OCI-LY7 (cell line): Measurements from ENCODE around the gene FBLN2. TPM values are rescaled to one million over a fixed set of nuclear protein-coding genes. Genes with fewer than 3 reads are reported as not detected.

ENCODE experiments used
- BruUV-seq: library from RNA; stranded (reverse); fragments of 400-500 nt; replicated peaks from 2 replicates; lab custom pipeline; 2021; lab: Mats Ljungman, UMichigan
- CTCF ChIA-PET: fragments of 300-600 bp; sonication (Branson Sonifier 250); formaldehyde crosslinking; loops from one replicate; lab custom pipeline; 2022; ENCODE audit warnings: antibody characterized with exemption; ENCODE audit not compliant: unreplicated experiment; lab: Charles Lee
- POLR2A ChIA-PET: fragments of 300-600 bp; sonication (Branson Sonifier 250); formaldehyde crosslinking; loops from one replicate; lab custom pipeline; 2022; ENCODE audit warnings: antibody characterized with exemption; lab: Charles Lee
- DNase-seq: peaks from one replicate; pipeline ENCODE4 v3.0.0-alpha.2; 2015; ENCODE audit warnings: low spot score
- H2AFZ ChIP-seq: fragments of 200-600 bp; sonication (generic), shearing (Covaris generic); 2 replicates; pipeline ENCODE4 v1.6.1; 2014; ENCODE audit warnings: mild to moderate bottlenecking, antibody characterized with exemption, low read length, moderate library complexity
- H3K27ac ChIP-seq: fragments of 200-600 bp; sonication (generic); 2 replicates; pipeline ENCODE4 v1.5.1; 2014; ENCODE audit warnings: mixed run types, low read depth, mild to moderate bottlenecking, moderate library complexity, low read length, inconsistent platforms; ENCODE audit not compliant: poor library complexity, severe bottlenecking
- H3K36me3 ChIP-seq: fragments of 200-600 bp; sonication (generic); 2 replicates; pipeline ENCODE4 v1.6.1; 2014; ENCODE audit warnings: mild to moderate bottlenecking, antibody characterized with exemption, low read length, moderate library complexity, mixed read lengths; ENCODE audit not compliant: insufficient read depth
- H3K4me1 ChIP-seq: fragments of 200-600 bp; sonication (generic); 2 replicates; pipeline ENCODE4 v1.5.1; 2014; ENCODE audit warnings: mild to moderate bottlenecking, low read length; ENCODE audit not compliant: insufficient read depth, poor library complexity, severe bottlenecking
- H3K4me2 ChIP-seq: fragments of 200-600 bp; sonication (generic); 2 replicates; pipeline ENCODE4 v1.6.1; 2014; ENCODE audit warnings: mild to moderate bottlenecking, low read length
- H3K4me3 ChIP-seq: fragments of 200-600 bp; sonication (generic); 2 replicates; pipeline ENCODE4 v1.5.1; 2014; ENCODE audit warnings: mild to moderate bottlenecking, low read depth, low read length; ENCODE audit not compliant: poor library complexity, severe bottlenecking
- H3K79me2 ChIP-seq: fragments of 200-600 bp; sonication (generic); 2 replicates; pipeline ENCODE4 v1.6.1; 2016; ENCODE audit warnings: low read depth, mild to moderate bottlenecking, low read length, moderate library complexity, mixed read lengths; ENCODE audit not compliant: insufficient read depth
- H3K9me2 ChIP-seq: fragments of 200-600 bp; sonication (generic); 2 replicates; pipeline ENCODE4 v1.6.1; 2016; ENCODE audit warnings: mild to moderate bottlenecking, low read length, mixed read lengths; ENCODE audit not compliant: insufficient read depth
- H3K9me3 ChIP-seq: fragments of 200-600 bp; sonication (generic); 2 replicates; pipeline ENCODE4 v1.6.1; 2014; ENCODE audit warnings: mild to moderate bottlenecking, mixed run types, low read length, mixed read lengths
- H4K20me1 ChIP-seq: fragments of 200-600 bp; sonication (generic); 2 replicates; pipeline ENCODE4 v1.6.1; 2014; ENCODE audit warnings: mild to moderate bottlenecking, antibody characterized with exemption, low read length, moderate library complexity, mixed read lengths; ENCODE audit not compliant: insufficient read depth
- CTCF ChIP-seq: fragments of 200-600 bp; sonication (generic); conservative IDR thresholded peaks from 2 replicates; pipeline ENCODE4 v1.5.1; 2014; ENCODE audit warnings: mild to moderate bottlenecking, antibody characterized with exemption, low read length, moderate library complexity, mixed read lengths
- EZH2phosphoT487 ChIP-seq: fragments of 200-600 bp; sonication (generic); IDR thresholded peaks from 2 replicates; pipeline ENCODE4 v1.6.1; 2018; ENCODE audit warnings: low read depth, borderline replicate concordance, mild to moderate bottlenecking, mixed run types, antibody characterized with exemption, low read length, moderate library complexity, mixed read lengths
- intact Hi-C: fragments of 100-400 bp; cut with micrococcal nuclease; formaldehyde crosslinking; loops from one replicate; pipeline ENCODE4 v1.10.0; 2022; ENCODE audit not compliant: unreplicated experiment
- total RNA-seq, 2 experiments: library from RNA; depleted of rRNA in 1 of 2; stranded (reverse); fragments of >200 nt in 1 of 2; shearing (Covaris generic) in 1 of 2; gene quantifications; 2 replicates each; pipeline ENCODE4 v1.2.3, GENCODE V29; 2014 to 2022

FBLN2 gene
- total RNA-seq, 2 experiments from 2014 or later, result not detected

GRCh38 chr3:13502791-13503060 is 46.2 kb upstream of the FBLN2 start:
- no peak for DNase-seq
- Histone ChIP-seq H3K4me1 (no peaks in the 10 kb centered on the region), H3K4me2 (no peak overlapping the region), H3K79me2 (no peaks in the 10 kb centered on the region), H3K9me2 (no peaks in the 10 kb centered on the region), H3K4me3 (no peak overlapping the region), H3K9me3 (no peaks in the 10 kb centered on the region), H2AFZ (no peak overlapping the region), H4K20me1 (no peaks in the 10 kb centered on the region), H3K36me3 (no peaks in the 10 kb centered on the region), H3K27ac (no peak overlapping the region)
- no TSS peak for BruUV-seq
- TF ChIP-seq EZH2phosphoT487, result no peak
- intact Hi-C loops, result no loop called here
- ChIA-PET POLR2A (interaction anchor here (0.6 kb wide), 1 partner anchor 326 kb away, joined by 3 read pairs; no protein-coding TSS in a partner anchor), CTCF (no interaction called here)

DNA sequence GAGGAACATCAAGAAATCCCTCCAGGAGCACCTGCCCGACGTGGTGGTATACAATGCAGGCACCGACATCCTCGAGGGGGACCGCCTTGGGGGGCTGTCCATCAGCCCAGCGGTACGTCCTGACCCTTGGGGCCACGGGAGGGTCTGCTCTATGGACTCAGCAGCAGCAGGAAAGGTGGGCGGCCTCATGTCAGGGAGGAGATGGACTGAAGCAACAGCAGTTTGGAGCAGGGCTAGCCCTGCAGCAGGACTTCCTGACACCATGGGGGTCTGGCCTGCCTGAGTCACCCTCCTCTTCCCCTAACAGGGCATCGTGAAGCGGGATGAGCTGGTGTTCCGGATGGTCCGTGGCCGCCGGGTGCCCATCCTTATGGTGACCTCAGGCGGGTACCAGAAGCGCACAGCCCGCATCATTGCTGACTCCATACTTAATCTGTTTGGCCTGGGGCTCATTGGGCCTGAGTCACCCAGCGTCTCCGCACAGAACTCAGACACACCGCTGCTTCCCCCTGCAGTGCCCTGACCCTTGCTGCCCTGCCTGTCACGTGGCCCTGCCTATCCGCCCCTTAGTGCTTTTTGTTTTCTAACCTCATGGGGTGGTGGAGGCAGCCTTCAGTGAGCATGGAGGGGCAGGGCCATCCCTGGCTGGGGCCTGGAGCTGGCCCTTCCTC is 44.6 kb upstream of the FBLN2 start:
- ChIA-PET POLR2A (no interaction called here), CTCF (no interaction called here)
- TF ChIP-seq EZH2phosphoT487, result no peak
- TF ChIP-seq CTCF, result no peak
- Histone ChIP-seq H3K4me2 (no peak overlapping the region), H2AFZ (no peak overlapping the region), H3K4me3 (no peak overlapping the region), H3K36me3 (no peaks in the 10 kb centered on the region), H3K27ac (no peak overlapping the region), H4K20me1 (no peaks in the 10 kb centered on the region), H3K4me1 (no peaks in the 10 kb centered on the region), H3K9me2 (no peaks in the 10 kb centered on the region), H3K9me3 (no peaks in the 10 kb centered on the region), H3K79me2 (no peaks in the 10 kb centered on the region)
- DNase-seq, result no peak
- BruUV-seq, result no TSS peak
- intact Hi-C loops, result no loop called here

DNA sequence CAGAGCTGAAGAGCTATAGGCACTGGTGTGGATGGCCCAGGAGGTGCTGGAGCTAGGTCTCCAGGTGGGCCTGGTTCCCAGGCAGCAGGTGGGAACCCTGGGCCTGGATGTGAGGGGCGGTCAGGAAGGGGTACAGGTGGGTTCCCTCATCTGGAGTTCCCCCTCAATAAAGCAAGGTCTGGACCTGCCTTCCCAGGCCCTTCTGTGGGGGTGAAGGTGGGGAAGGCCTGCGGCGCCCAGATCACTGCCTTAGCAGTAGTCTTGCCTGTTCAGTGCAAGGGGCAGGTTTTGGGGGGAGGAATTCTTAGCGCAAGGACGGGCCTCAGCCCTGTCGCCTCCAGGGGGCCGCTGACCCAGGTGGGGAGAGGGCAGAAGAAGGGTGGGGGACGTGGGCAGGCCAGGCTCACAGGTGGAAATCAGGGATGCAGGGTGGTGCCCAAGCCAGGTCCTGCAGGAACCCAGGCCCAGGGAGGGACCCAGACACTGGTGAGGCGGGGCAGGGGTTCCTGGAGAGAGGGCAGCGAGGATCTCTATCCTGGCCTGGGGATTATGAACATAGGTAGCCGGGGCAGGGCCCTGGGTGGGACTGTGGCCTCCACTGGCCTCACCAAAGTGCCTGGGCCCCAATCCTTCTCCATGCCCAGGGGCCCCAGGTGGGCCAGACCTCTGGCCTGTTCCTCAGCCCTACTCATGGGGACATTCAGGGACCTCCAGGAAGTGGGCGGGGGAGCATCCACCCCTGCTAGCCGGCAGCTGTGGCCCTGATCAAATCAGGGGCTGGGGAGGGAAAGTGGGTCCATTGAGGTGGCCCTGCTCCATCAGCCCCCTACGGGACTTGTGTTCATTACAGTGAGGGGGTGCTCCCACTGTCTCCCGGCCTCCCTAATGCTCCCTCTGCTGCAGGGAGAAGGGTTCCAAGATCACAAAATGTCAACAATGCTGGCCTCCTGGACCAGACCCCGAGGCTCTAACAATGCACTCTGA is 43.5 kb upstream of the FBLN2 start:
- no peaks in the 10 kb centered on the region for H3K4me1 ChIP-seq
- no peaks in the 10 kb centered on the region for H4K20me1 ChIP-seq
- no peak for DNase-seq
- no peaks in the 10 kb centered on the region for H3K36me3 ChIP-seq
- intact Hi-C loops, result no loop called here
- H3K4me3 ChIP-seq, result no peak overlapping the region
- no peaks in the 10 kb centered on the region for H3K9me2 ChIP-seq
- ChIA-PET CTCF (no interaction called here), POLR2A (no interaction called here)
- no peak overlapping the region for H3K27ac ChIP-seq
- TF ChIP-seq EZH2phosphoT487 (no peak), CTCF (no peak)
- H2AFZ ChIP-seq, result no peak overlapping the region
- H3K9me3 ChIP-seq, result no peaks in the 10 kb centered on the region
- H3K4me2 ChIP-seq, result no peak overlapping the region
- BruUV-seq, result no TSS peak
- no peaks in the 10 kb centered on the region for H3K79me2 ChIP-seq
